IMR-90 (cell line): ENCODE measurements around the gene MAFG. TPM values are rescaled to one million over a fixed set of nuclear protein-coding genes. Genes with fewer than 3 reads are reported as not detected.
A peak's percentile ranks its signal among the peaks of the same experiment; 100 is the strongest.

Source experiments
- ATAC-seq: fragments of 200-7000 bp; cut with Tn5 transposase; 2 replicates; pipeline ENCODE4 v1.9.1; 2020; ENCODE audit warnings: low read depth, mild to moderate bottlenecking, moderate library complexity
- BruUV-seq: library from RNA; stranded (reverse); fragments of 400-500 nt; replicated peaks from 2 replicates; lab custom pipeline; 2021; lab: Mats Ljungman, UMichigan
- CTCF ChIA-PET: fragments of 300-600 bp; formaldehyde crosslinking; extraction: SDS; loops from one replicate; lab custom pipeline; 2021; ENCODE audit warnings: antibody characterized with exemption; lab: Yijun Ruan, JAX
- POLR2A ChIA-PET: fragments of 300-600 bp; sonication (Branson Sonifier 250); formaldehyde crosslinking; loops from one replicate; lab custom pipeline; 2022; ENCODE audit warnings: antibody characterized with exemption; ENCODE audit not compliant: unreplicated experiment; lab: Charles Lee
- DNase-seq: peaks from one replicate; pipeline ENCODE4 v3.0.0; 2013
- H2AFZ ChIP-seq: replicated peaks from 2 replicates; pipeline ENCODE3; 2013; ENCODE audit warnings: low read length, mild to moderate bottlenecking; ENCODE audit not compliant: poor library complexity
- H2AK5ac ChIP-seq: 2 replicates; pipeline ENCODE4 v1.6.1; 2013; ENCODE audit warnings: low read depth, low read length, inconsistent platforms
- H2AK9ac ChIP-seq: replicated peaks from 2 replicates; pipeline ENCODE3; 2013; ENCODE audit warnings: mild to moderate bottlenecking, low read depth, low read length, moderate library complexity; ENCODE audit not compliant: poor library complexity
- H2BK120ac ChIP-seq: 2 replicates; pipeline ENCODE4 v1.6.1; 2013; ENCODE audit warnings: low read depth, low read length, inconsistent platforms
- H2BK15ac ChIP-seq: 3 replicates; pipeline ENCODE4 v1.6.1; 2013; ENCODE audit warnings: low read depth, low read length, inconsistent platforms
- H2BK20ac ChIP-seq: 2 replicates; pipeline ENCODE4 v1.6.1; 2013; ENCODE audit warnings: low read depth, mild to moderate bottlenecking, inconsistent platforms, low read length, moderate library complexity
- H2BK5ac ChIP-seq: 2 replicates; pipeline ENCODE4 v1.6.1; 2013; ENCODE audit warnings: mild to moderate bottlenecking, low read depth, low read length, inconsistent platforms; ENCODE audit not compliant: poor library complexity, severe bottlenecking
- H3K14ac ChIP-seq: replicated peaks from 2 replicates; pipeline ENCODE4 v1.6.1; 2013; ENCODE audit warnings: low read depth, low read length, inconsistent platforms
- H3K18ac ChIP-seq: 2 replicates; pipeline ENCODE4 v1.6.1; 2013; ENCODE audit warnings: low read depth, low read length, control low read depth
- H3K23ac ChIP-seq: 2 replicates; pipeline ENCODE4 v1.6.1; 2013; ENCODE audit warnings: low read depth, low read length, inconsistent platforms
- H3K27ac ChIP-seq: 2 replicates; pipeline ENCODE4 v1.5.1; 2013; ENCODE audit warnings: mild to moderate bottlenecking, control low read depth, low read length; ENCODE audit not compliant: insufficient read depth
- H3K27me3 ChIP-seq: 2 replicates; pipeline ENCODE4 v1.6.1; 2013; ENCODE audit warnings: low read length; ENCODE audit not compliant: control insufficient read depth, insufficient read depth
- H3K36me3 ChIP-seq: 2 replicates; pipeline ENCODE4 v1.6.1; 2013; ENCODE audit warnings: low read length, mixed read lengths; ENCODE audit not compliant: control insufficient read depth, insufficient read depth
- H3K4ac ChIP-seq: 2 replicates; pipeline ENCODE4 v1.6.1; 2013; ENCODE audit warnings: low read depth, low read length, inconsistent platforms
- H3K4me1 ChIP-seq: 2 replicates; pipeline ENCODE4 v1.6.1; 2013; ENCODE audit warnings: low read length, mixed read lengths; ENCODE audit not compliant: control insufficient read depth, insufficient read depth
- H3K4me2 ChIP-seq: 2 replicates; pipeline ENCODE4 v1.6.1; 2013; ENCODE audit warnings: low read depth, mild to moderate bottlenecking, control low read depth, low read length, moderate library complexity
- H3K4me3 ChIP-seq: 2 replicates; pipeline ENCODE4 v1.5.1; 2013; ENCODE audit warnings: low read depth, mild to moderate bottlenecking, control low read depth, low read length, moderate library complexity; ENCODE audit not compliant: insufficient read depth
- H3K56ac ChIP-seq: 2 replicates; pipeline ENCODE4 v1.6.1; 2013; ENCODE audit warnings: low read length, inconsistent platforms; ENCODE audit not compliant: insufficient read depth; ENCODE audit errors: extremely low read depth
- H3K79me1 ChIP-seq, 2 experiments: 2 replicates each; pipeline ENCODE4 v1.6.1; 2013; ENCODE audit warnings: low read length in 2 of 2, inconsistent platforms in 1 of 2, low read depth in 1 of 2
- H3K9ac ChIP-seq: 2 replicates; pipeline ENCODE4 v1.6.1; 2013; ENCODE audit warnings: low read depth, low read length, control low read depth
- H3K9me1 ChIP-seq: 2 replicates; pipeline ENCODE4 v1.6.1; 2013; ENCODE audit warnings: low read length, inconsistent platforms; ENCODE audit not compliant: insufficient read depth
- H3K9me3 ChIP-seq: 2 replicates; pipeline ENCODE4 v1.6.1; 2013; ENCODE audit warnings: low read length; ENCODE audit not compliant: control insufficient read depth, insufficient read depth
- H4K20me1 ChIP-seq: 2 replicates; pipeline ENCODE4 v1.6.1; 2013; ENCODE audit warnings: low read length, inconsistent platforms; ENCODE audit not compliant: insufficient read depth
- H4K5ac ChIP-seq: 2 replicates; pipeline ENCODE4 v1.6.1; 2013; ENCODE audit warnings: mild to moderate bottlenecking, low read depth, low read length, control low read depth
- H4K8ac ChIP-seq, 2 experiments: 2 replicates each; pipeline ENCODE4 v1.6.1; 2013; ENCODE audit warnings: low read depth in 2 of 2, low read length in 2 of 2, control low read depth in 1 of 2, inconsistent platforms in 1 of 2
- H4K91ac ChIP-seq: 2 replicates; pipeline ENCODE4 v1.6.1; 2013; ENCODE audit warnings: low read depth, low read length, inconsistent platforms; ENCODE audit not compliant: insufficient read depth
- CEBPB ChIP-seq: IDR thresholded peaks from 2 replicates; pipeline ENCODE4 v1.6.1; 2012; ENCODE audit warnings: low read depth, low read length, improper control_type of control experiment
- FOS ChIP-seq: fragments of 150-350 bp; IDR thresholded peaks from 2 replicates; pipeline ENCODE4 v1.6.1; 2016; ENCODE audit warnings: low read depth, low read length
- MAFK ChIP-seq: IDR thresholded peaks from 2 replicates; pipeline ENCODE4 v1.6.1; 2012; ENCODE audit warnings: low read depth, low read length, improper control_type of control experiment
- MXI1 ChIP-seq: IDR thresholded peaks from 2 replicates; pipeline ENCODE4 v1.6.1; 2012; ENCODE audit warnings: low read depth, mild to moderate bottlenecking, low read length, moderate library complexity, borderline replicate concordance
- NFE2L2 ChIP-seq: fragments of 150-350 bp; IDR thresholded peaks from 2 replicates; pipeline ENCODE4 v1.6.1; 2016; ENCODE audit warnings: low read depth, mild to moderate bottlenecking, low read length
- POLR2A ChIP-seq: IDR thresholded peaks from 2 replicates; pipeline ENCODE4 v1.6.1; 2012; ENCODE audit warnings: mild to moderate bottlenecking, low read depth, low read length
- RAD21 ChIP-seq: IDR thresholded peaks from 2 replicates; pipeline ENCODE4 v1.6.1; 2012; ENCODE audit warnings: low read length, improper control_type of control experiment
- RCOR1 ChIP-seq: IDR thresholded peaks from 2 replicates; pipeline ENCODE4 v1.6.1; 2012; ENCODE audit warnings: mild to moderate bottlenecking, low read length, improper control_type of control experiment; ENCODE audit not compliant: insufficient replicate concordance
- WGBS, 2 experiments: methylation state at CpG; one replicate each; pipeline versions ENCODE4 v1.1.5 to v1.1.7; 2013; ENCODE audit warnings: missing lambda C conversion rate in 2 of 2; ENCODE audit not compliant: insufficient read length in 1 of 2; ENCODE audit errors: extremely low coverage in 2 of 2; 5-methylcytosine and 5-hydroxymethylcytosine counted together
- dilution Hi-C: fragments of 300-500 bp; cut with HindIII; formaldehyde crosslinking; loops from one replicate; pipeline ENCODE4 v1.14.3; 2018; ENCODE audit warnings: low sequenced_read_pairs; ENCODE audit not compliant: unreplicated experiment
- in situ Hi-C: fragments of 300-500 bp; cut with MboI; formaldehyde crosslinking; loops from 3 replicates; pipeline ENCODE4 v1.14.3; 2019; ENCODE audit warnings: low sequenced_read_pairs, inconsistent platforms, mixed read lengths
- intact Hi-C: fragments of 100-400 bp; cut with micrococcal nuclease; formaldehyde crosslinking; loops from 2 replicates; pipeline ENCODE4 v1.10.0; 2022
- polyA plus RNA-seq, 3 experiments: library from polyadenylated mRNA; depleted of rRNA; stranded (reverse); fragments of >200 nt; gene quantifications; 2 replicates each; pipeline ENCODE4 v1.2.3, GENCODE V29; 2012; ENCODE audit warnings: low replicate concordance in 1 of 3
- total RNA-seq: library from RNA; depleted of rRNA; stranded (reverse); fragments of >200 nt; gene quantifications from 2 replicates; pipeline ENCODE4 v1.2.3, GENCODE V29; 2012
- TF ChIP-seq, protein P1 (sequence below): fragments of 150-350 bp; IDR thresholded peaks from 2 replicates; pipeline ENCODE4 v1.6.1; 2016; ENCODE audit warnings: low read depth, mild to moderate bottlenecking, low read length, moderate library complexity, borderline replicate concordance

MAFG gene
- total and polyA plus RNA-seq, 2 of the 4 experiments (the other 2 are of a cell fraction), result 6.1 to 15.4 TPM

DNA sequence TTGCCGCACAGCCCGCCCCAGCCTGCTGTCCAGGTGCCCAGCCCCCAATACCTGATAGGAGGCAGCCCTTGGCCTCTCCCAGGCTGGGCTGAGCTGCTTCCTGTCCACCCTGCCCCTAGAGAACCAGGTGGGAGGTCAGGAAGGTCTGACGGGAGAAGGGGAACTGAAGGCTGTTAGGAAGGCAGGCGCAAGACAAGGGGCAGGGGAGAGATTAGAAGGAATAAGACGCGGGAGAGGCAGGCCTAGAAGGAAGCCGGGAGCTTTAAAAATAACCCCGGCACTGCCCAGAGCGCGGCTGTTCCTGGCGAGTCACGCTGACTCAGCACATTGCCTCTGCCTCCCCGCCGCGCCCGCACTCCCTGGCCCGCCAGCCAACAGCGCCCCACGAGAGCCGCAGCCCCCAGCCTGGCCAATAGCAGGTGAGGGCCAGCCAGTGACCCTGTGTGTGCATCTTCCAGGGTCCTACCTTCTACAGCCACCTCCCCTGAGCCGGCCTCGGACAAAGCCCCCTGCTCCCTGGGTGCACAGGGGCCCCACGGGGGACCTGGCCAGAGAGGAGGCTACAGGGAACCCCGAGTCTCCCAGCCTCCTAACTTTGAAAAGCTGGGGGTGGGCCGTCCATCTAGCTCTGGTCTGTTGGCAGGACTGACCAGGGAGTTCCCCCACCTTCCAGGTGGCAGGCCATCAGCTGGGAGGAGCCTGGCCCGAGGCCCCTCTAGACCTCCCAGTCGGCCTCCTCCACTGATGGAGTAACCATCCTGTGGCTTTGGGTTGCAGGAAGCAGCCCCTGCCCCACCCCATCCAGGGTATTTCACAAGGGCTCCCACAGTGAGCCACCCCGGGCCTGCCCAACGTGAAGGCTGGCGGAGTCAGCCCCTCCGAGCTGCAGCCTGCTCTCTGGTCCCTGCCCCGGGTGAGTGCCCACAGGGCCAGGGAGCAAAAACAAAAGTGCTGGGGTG, 4.0 kb downstream of the MAFG start:
- H3K9ac ChIP-seq, result peak overlapping the region; percentile 80
- no TSS peak for BruUV-seq
- CTCF ChIA-PET, result no interaction called here

More for the DNA sequence above, 4.0 kb downstream of the MAFG start:
- Histone ChIP-seq H3K4me3 (peak overlapping the region; percentile 34), H2BK5ac (peak overlapping the region; percentile 83), H3K4ac (peak overlapping the region; percentile 96), H2BK15ac (no peak overlapping the region), H2BK20ac (peak overlapping the region; percentile 62), H3K14ac (peak overlapping the region; percentile 92; the same call in 1 of the 2 replicates), H3K56ac (no peak overlapping the region; the same call in 1 of the 2 replicates), H2BK120ac (peak overlapping the region; percentile 85), H4K8ac (peak overlapping the region; percentile 40 to 79; a peak in 3 of 4 replicates), H3K36me3 (peaks cover 32% of the 10 kb centered on the region), H4K91ac (peak overlapping the region; percentile 72), H3K4me1 (peaks cover 35% of the 10 kb centered on the region), H3K27me3 (no peaks in the 10 kb centered on the region), H4K20me1 (peaks cover 75% of the 10 kb centered on the region), H3K27ac (peak overlapping the region; percentile 93), H3K18ac (peak overlapping the region; percentile 17; the same call in 1 of the 2 replicates), H3K23ac (peak overlapping the region; percentile 79), H3K79me1 (peaks cover 16 to 70% of the 10 kb centered on the region in 2 experiments; a peak in 3 of 4 replicates), H2AK9ac (peak overlapping the region; percentile 91), H2AK5ac (peak overlapping the region; percentile 97), H3K9me1 (peaks cover 21% of the 10 kb centered on the region), H3K9me3 (no peaks in the 10 kb centered on the region), H4K5ac (peak overlapping the region; percentile 69; the same call in 1 of the 2 replicates), H2AFZ (peak overlapping the region; percentile 82), H3K4me2 (peak overlapping the region; percentile 94)
- TF ChIP-seq, protein P1, sequence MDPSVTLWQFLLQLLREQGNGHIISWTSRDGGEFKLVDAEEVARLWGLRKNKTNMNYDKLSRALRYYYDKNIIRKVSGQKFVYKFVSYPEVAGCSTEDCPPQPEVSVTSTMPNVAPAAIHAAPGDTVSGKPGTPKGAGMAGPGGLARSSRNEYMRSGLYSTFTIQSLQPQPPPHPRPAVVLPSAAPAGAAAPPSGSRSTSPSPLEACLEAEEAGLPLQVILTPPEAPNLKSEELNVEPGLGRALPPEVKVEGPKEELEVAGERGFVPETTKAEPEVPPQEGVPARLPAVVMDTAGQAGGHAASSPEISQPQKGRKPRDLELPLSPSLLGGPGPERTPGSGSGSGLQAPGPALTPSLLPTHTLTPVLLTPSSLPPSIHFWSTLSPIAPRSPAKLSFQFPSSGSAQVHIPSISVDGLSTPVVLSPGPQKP, result no peak
- TF ChIP-seq MXI1 (peak; percentile 80), MAFK (peak; percentile 100), RAD21 (no peak), RCOR1 (no peak), CEBPB (peak; percentile 53), POLR2A (peak; percentile 35; the same call in 1 of the 2 replicates), NFE2L2 (peak; percentile 96), FOS (no peak)
- in situ Hi-C loops (no loop called here), intact Hi-C loops (no loop called here), dilution Hi-C loops (no loop called here)
- ATAC-seq, result peak; percentile 38
- WGBS, 2 experiments, result 16% methylated on average over 17 of the region's 32 CpGs; no CpG with 5 or more reads in 1 of the 2 experiments
- POLR2A ChIA-PET, result no interaction called here
- DNase-seq, result peak; percentile 72
